ENCODE results near the gene CDC37.
"Not testable (repeated sequence)": the region's sequence is repeated elsewhere in the genome, so short reads cannot be mapped to it uniquely, and the experiment has no call there.

GRCh38 chr19:10377140-10377640 lies 26.2 kb downstream of the CDC37 start:
- not testable (repeated sequence) for TF ChIP-seq CTCF, POLR2A (IDR thresholded peaks at IDR 0.05)

Measured in breast epithelium (tissue), 3 donors.